Keratinocyte (primary cell): ENCODE measurements around the gene MIXL1. TPM values are rescaled to one million over a fixed set of nuclear protein-coding genes. Genes with fewer than 3 reads are reported as not detected.
"Not testable (repeated sequence)": the region's sequence is repeated elsewhere in the genome, so short reads cannot be mapped to it uniquely, and the experiment has no call there.

Experiments
- DNase-seq: peaks from one replicate; pipeline ENCODE4 v3.0.0-alpha.2; 2011; ENCODE audit warnings: low read depth, missing footprints, low spot score
- FAIRE-seq: peaks from 2 replicates; lab custom pipeline; 2011; peaks lifted over from hg19 to GRCh38; lab: Jason Lieb, UNC
- H2AFZ ChIP-seq: 2 replicates; pipeline ENCODE4 v1.6.0; 2012; ENCODE audit warnings: low read length, control low read depth, inconsistent platforms; ENCODE audit not compliant: control insufficient read depth
- H3K27ac ChIP-seq: 2 replicates; pipeline ENCODE4 v1.5.1; 2011; ENCODE audit warnings: low read length; ENCODE audit not compliant: control insufficient read depth, insufficient read depth
- H3K27me3 ChIP-seq: 3 replicates; pipeline ENCODE4 v1.6.0; 2011; ENCODE audit warnings: low read length; ENCODE audit not compliant: control insufficient read depth, insufficient read depth; ENCODE audit errors: extremely low read depth
- H3K36me3 ChIP-seq, 2 experiments: 2 replicates in 1 of 2; 3 replicates in 1 of 2; pipeline ENCODE4 v1.5.1; 2011; ENCODE audit warnings: low read length in 2 of 2, mild to moderate bottlenecking in 1 of 2; ENCODE audit not compliant: control insufficient read depth in 2 of 2, insufficient read depth in 2 of 2; ENCODE audit errors: extremely low read depth in 1 of 2
- H3K4me1 ChIP-seq: 3 replicates; pipeline ENCODE4 v1.5.1; 2011; ENCODE audit warnings: low read length; ENCODE audit not compliant: control insufficient read depth, insufficient read depth; ENCODE audit errors: extremely low read depth
- H3K4me2 ChIP-seq: 3 replicates; pipeline ENCODE4 v1.6.0; 2011; ENCODE audit warnings: low read depth, low read length; ENCODE audit not compliant: control insufficient read depth, insufficient read depth; ENCODE audit errors: extremely low read depth
- H3K4me3 ChIP-seq, 3 experiments: fragments of 200-600 bp in 1 of 3; sonication (generic) in 1 of 3; 2 replicates in 2 of 3; 3 replicates in 1 of 3; pipeline ENCODE4 v1.5.1; 2011 to 2016; ENCODE audit warnings: low read length in 3 of 3, mild to moderate bottlenecking in 3 of 3, control low read depth in 2 of 3, inconsistent platforms in 1 of 3, low read depth in 1 of 3, mixed read lengths in 1 of 3, mixed run types in 1 of 3, moderate library complexity in 1 of 3; ENCODE audit not compliant: control insufficient read depth in 2 of 3, insufficient read depth in 2 of 3; ENCODE audit errors: extremely low read depth in 1 of 3
- H3K79me2 ChIP-seq: 2 replicates; pipeline ENCODE4 v1.6.0; 2012; ENCODE audit warnings: low read length; ENCODE audit not compliant: control insufficient read depth, insufficient read depth
- H3K9ac ChIP-seq: 3 replicates; pipeline ENCODE4 v1.6.0; 2011; ENCODE audit warnings: low read length; ENCODE audit not compliant: control insufficient read depth, insufficient read depth; ENCODE audit errors: extremely low read depth
- H3K9me1 ChIP-seq: 3 replicates; pipeline ENCODE4 v1.6.0; 2011; ENCODE audit warnings: low read length; ENCODE audit not compliant: control insufficient read depth, insufficient read depth; ENCODE audit errors: extremely low read depth
- H3K9me3 ChIP-seq: 2 replicates; pipeline ENCODE4 v1.5.1; 2012; ENCODE audit warnings: low read depth, low read length; ENCODE audit not compliant: control insufficient read depth
- H4K20me1 ChIP-seq: 3 replicates; pipeline ENCODE4 v1.6.0; 2011; ENCODE audit warnings: low read length; ENCODE audit not compliant: control insufficient read depth, insufficient read depth; ENCODE audit errors: extremely low read depth
- EZH2 ChIP-seq: IDR thresholded peaks from one replicate; pipeline ENCODE4 v1.6.1; 2012; ENCODE audit warnings: inconsistent platforms, mild to moderate bottlenecking, low read length, moderate library complexity
- dilution Hi-C: fragments of 300-500 bp; cut with MboI; formaldehyde crosslinking; loops from one replicate; pipeline ENCODE4 v1.7.0; 2020; ENCODE audit warnings: low sequenced_read_pairs; ENCODE audit not compliant: extremely low pct_ligation_motif_present
- polyA plus RNA-seq, 5 experiments: library from polyadenylated mRNA; depleted of rRNA in 3 of 5; stranded (reverse) in 3 of 5; stranded (forward) in 1 of 5; unstranded in 1 of 5; fragments of >200 nt; gene quantifications; 1 replicate in 1 of 5; 2 replicates in 3 of 5; 3 replicates in 1 of 5; pipeline versions ENCODE4 v1.2.1 to v1.2.3, GENCODE V29; 2011 to 2012; ENCODE audit warnings: missing spikeins in 2 of 5, low read depth in 1 of 5, low replicate concordance in 1 of 5
- TF ChIP-seq, protein P1 (sequence below), 3 experiments: IDR thresholded peaks in 1 of 3; conservative IDR thresholded peaks in 1 of 3; optimal IDR thresholded peaks in 1 of 3; 2 replicates in 2 of 3; 3 replicates in 1 of 3; pipeline versions ENCODE3 to v1.5.1; 2011; ENCODE audit warnings: low read length in 3 of 3, mild to moderate bottlenecking in 3 of 3, moderate library complexity in 2 of 3, control low read depth in 1 of 3, inconsistent platforms in 1 of 3; ENCODE audit not compliant: insufficient read depth in 2 of 3; ENCODE audit errors: extremely low read depth in 1 of 3

Gene MIXL1
- polyA plus RNA-seq, 1 donor (not counting 4 experiments of a cell fraction or from before 2014, with no cell fraction given) = not detected

GRCh38 chr1:226268421-226269124 lies 45.1 kb downstream of the MIXL1 start:
- FAIRE-seq (peak; percentile 66), DNase-seq (no peak)
- H3K4me2 ChIP-seq = no peak overlapping the region
- H3K9me3 ChIP-seq = no peaks in the 10 kb centered on the region
- no peak overlapping the region for H2AFZ ChIP-seq
- H4K20me1 ChIP-seq = no peaks in the 10 kb centered on the region
- no peak overlapping the region for H3K9ac ChIP-seq
- TF ChIP-seq, protein P1, sequence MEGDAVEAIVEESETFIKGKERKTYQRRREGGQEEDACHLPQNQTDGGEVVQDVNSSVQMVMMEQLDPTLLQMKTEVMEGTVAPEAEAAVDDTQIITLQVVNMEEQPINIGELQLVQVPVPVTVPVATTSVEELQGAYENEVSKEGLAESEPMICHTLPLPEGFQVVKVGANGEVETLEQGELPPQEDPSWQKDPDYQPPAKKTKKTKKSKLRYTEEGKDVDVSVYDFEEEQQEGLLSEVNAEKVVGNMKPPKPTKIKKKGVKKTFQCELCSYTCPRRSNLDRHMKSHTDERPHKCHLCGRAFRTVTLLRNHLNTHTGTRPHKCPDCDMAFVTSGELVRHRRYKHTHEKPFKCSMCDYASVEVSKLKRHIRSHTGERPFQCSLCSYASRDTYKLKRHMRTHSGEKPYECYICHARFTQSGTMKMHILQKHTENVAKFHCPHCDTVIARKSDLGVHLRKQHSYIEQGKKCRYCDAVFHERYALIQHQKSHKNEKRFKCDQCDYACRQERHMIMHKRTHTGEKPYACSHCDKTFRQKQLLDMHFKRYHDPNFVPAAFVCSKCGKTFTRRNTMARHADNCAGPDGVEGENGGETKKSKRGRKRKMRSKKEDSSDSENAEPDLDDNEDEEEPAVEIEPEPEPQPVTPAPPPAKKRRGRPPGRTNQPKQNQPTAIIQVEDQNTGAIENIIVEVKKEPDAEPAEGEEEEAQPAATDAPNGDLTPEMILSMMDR (optimal IDR thresholded peaks at IDR 0.05 in 1 of 3, IDR thresholded peaks at IDR 0.05 in 1 of 3, conservative IDR thresholded peaks at IDR 0.05 in 1 of 3; ENCODE audit: extremely low read depth in 1 of 3, insufficient read depth in 2 of 3, low read length in 3 of 3) = no peak
- no peak for TF ChIP-seq EZH2
- dilution Hi-C loops = no loop called here
- H3K27ac ChIP-seq = no peak overlapping the region
- no peaks in the 10 kb centered on the region for H3K27me3 ChIP-seq
- H3K9me1 ChIP-seq = no peaks in the 10 kb centered on the region
- H3K4me1 ChIP-seq = peaks cover 10% of the 10 kb centered on the region
- no peak overlapping the region for H3K4me3 ChIP-seq
- H3K36me3 ChIP-seq = no peaks in the 10 kb centered on the region
- H3K79me2 ChIP-seq = no peaks in the 10 kb centered on the region

- H3K27me3 ChIP-seq, H3K27ac ChIP-seq, FAIRE-seq, H2AFZ ChIP-seq, DNase-seq, H3K4me2 ChIP-seq, H3K4me3 ChIP-seq, H3K9me3 ChIP-seq, H3K4me1 ChIP-seq, dilution Hi-C loops, H4K20me1 ChIP-seq, H3K79me2 ChIP-seq, H3K36me3 ChIP-seq, H3K9me1 ChIP-seq, H3K9ac ChIP-seq: not testable (repeated sequence)
Observed at GRCh38 chr1:226272233-226272902, 48.9 kb downstream of the MIXL1 start.
